ENCODE measurements around the gene ADCK1. TPM values are rescaled to one million over a fixed set of nuclear protein-coding genes. Genes with fewer than 3 reads are reported as not detected.
"Not testable (repeated sequence)": the region's sequence is repeated elsewhere in the genome, so short reads cannot be mapped to it uniquely, and the experiment has no call there.

ADCK1 gene
- total and polyA plus RNA-seq, 2 experiments from 2014 or later = 4.7 to 6.6 TPM

- no peak overlapping the region for H3K4me2 ChIP-seq (ENCODE audit: unreplicated experiment)
- no peak overlapping the region for H2AFZ ChIP-seq
- H3K27me3 ChIP-seq (replicated peaks; ENCODE audit: insufficient read depth) = no peaks in the 10 kb centered on the region
- no peak for TF ChIP-seq EZH2 (IDR thresholded peaks at IDR 0.05; ENCODE audit: insufficient read depth, poor library complexity, severe bottlenecking)
- no peak for TF ChIP-seq EZH2phosphoT487 (IDR thresholded peaks at IDR 0.05; ENCODE audit: insufficient read depth, low read depth)
- no peak for DNase-seq
- no peaks in the 10 kb centered on the region for H3F3A ChIP-seq (ENCODE audit: insufficient read depth)
- H3K79me2 ChIP-seq (ENCODE audit: insufficient read depth) = no peaks in the 10 kb centered on the region
- no peaks in the 10 kb centered on the region for H3K4me1 ChIP-seq (ENCODE audit: insufficient read depth)
- no peaks in the 10 kb centered on the region for H4K20me1 ChIP-seq (ENCODE audit: insufficient read depth)
- H3K4me3 ChIP-seq = no peak overlapping the region
- H3K36me3 ChIP-seq (ENCODE audit: low read depth) = no peaks in the 10 kb centered on the region
- no peaks in the 10 kb centered on the region for H3K9me3 ChIP-seq (ENCODE audit: low read depth)
- no peaks in the 10 kb centered on the region for H3K9me2 ChIP-seq (ENCODE audit: insufficient read depth)
- H3K27ac ChIP-seq = no peak overlapping the region
- H3K9ac ChIP-seq = no peak overlapping the region
- WGBS, 2 experiments (ENCODE audit: low coverage in 1 of 2, low lambda C conversion rate in 2 of 2, missing lambda C conversion rate in 2 of 2) = 83 to 91% methylated on average over 3 of the region's 3 CpGs
- in situ Hi-C loops (cut with MboI) = no loop called here
Observed at GRCh38 chr14:77808250-77808649, 8.3 kb downstream of the ADCK1 start.

GRCh38 chr14:77809011-77809410 is 9.1 kb downstream of the ADCK1 start:
- H3K9ac ChIP-seq = no peak overlapping the region
- H3K79me2 ChIP-seq (ENCODE audit: insufficient read depth) = no peaks in the 10 kb centered on the region
- H3K36me3 ChIP-seq (ENCODE audit: low read depth) = no peaks in the 10 kb centered on the region
- 88 to 100% methylated on average over 1 of the region's 1 CpG for WGBS, 2 experiments (ENCODE audit: low coverage in 1 of 2, low lambda C conversion rate in 2 of 2, missing lambda C conversion rate in 2 of 2)
- no peak overlapping the region for H3K27ac ChIP-seq
- H3K4me2 ChIP-seq (ENCODE audit: unreplicated experiment) = no peak overlapping the region
- H3F3A ChIP-seq (ENCODE audit: insufficient read depth) = no peaks in the 10 kb centered on the region
- no peaks in the 10 kb centered on the region for H3K9me3 ChIP-seq (ENCODE audit: low read depth)
- no peak for DNase-seq
- no peaks in the 10 kb centered on the region for H3K9me2 ChIP-seq (ENCODE audit: insufficient read depth)
- no peak overlapping the region for H2AFZ ChIP-seq
- no peaks in the 10 kb centered on the region for H4K20me1 ChIP-seq (ENCODE audit: insufficient read depth)
- H3K4me3 ChIP-seq = no peak overlapping the region
- H3K27me3 ChIP-seq (replicated peaks; ENCODE audit: insufficient read depth) = no peaks in the 10 kb centered on the region
- in situ Hi-C loops (cut with MboI) = no loop called here
- TF ChIP-seq EZH2 (IDR thresholded peaks at IDR 0.05; ENCODE audit: insufficient read depth, poor library complexity, severe bottlenecking) (no peak), EZH2phosphoT487 (IDR thresholded peaks at IDR 0.05; ENCODE audit: insufficient read depth, low read depth) (no peak)
- no peaks in the 10 kb centered on the region for H3K4me1 ChIP-seq (ENCODE audit: insufficient read depth)

- Histone ChIP-seq H3K4me1 (ENCODE audit: insufficient read depth) (no peaks in the 10 kb centered on the region), H2AFZ (no peak overlapping the region), H4K20me1 (ENCODE audit: insufficient read depth) (no peaks in the 10 kb centered on the region), H3K4me2 (ENCODE audit: unreplicated experiment) (no peak overlapping the region), H3K9ac (no peak overlapping the region), H3K27ac (no peak overlapping the region), H3K9me3 (ENCODE audit: low read depth) (no peaks in the 10 kb centered on the region), H3K79me2 (ENCODE audit: insufficient read depth) (no peaks in the 10 kb centered on the region), H3K4me3 (no peak overlapping the region), H3K27me3 (replicated peaks; ENCODE audit: insufficient read depth) (no peaks in the 10 kb centered on the region), H3K36me3 (ENCODE audit: low read depth) (no peaks in the 10 kb centered on the region), H3F3A (ENCODE audit: insufficient read depth) (no peaks in the 10 kb centered on the region), H3K9me2 (ENCODE audit: insufficient read depth) (no peaks in the 10 kb centered on the region)
- in situ Hi-C loops (cut with MboI) = no loop called here
- 95 to 98% methylated on average over 2 of the region's 2 CpGs for WGBS, 2 experiments (ENCODE audit: low coverage in 1 of 2, low lambda C conversion rate in 2 of 2, missing lambda C conversion rate in 2 of 2)
- TF ChIP-seq EZH2 (IDR thresholded peaks at IDR 0.05; ENCODE audit: insufficient read depth, poor library complexity, severe bottlenecking) (no peak), EZH2phosphoT487 (IDR thresholded peaks at IDR 0.05; ENCODE audit: insufficient read depth, low read depth) (no peak)
- DNase-seq = no peak
Observed at GRCh38 chr14:77812028-77812427, 12.1 kb downstream of the ADCK1 start.

GRCh38 chr14:77812682-77813081 is 12.8 kb downstream of the ADCK1 start:
- H3K9me3 ChIP-seq (ENCODE audit: low read depth); H3K4me3 ChIP-seq; H3K79me2 ChIP-seq (ENCODE audit: insufficient read depth); H3K36me3 ChIP-seq (ENCODE audit: low read depth); H3K27ac ChIP-seq; H3F3A ChIP-seq (ENCODE audit: insufficient read depth); in situ Hi-C loops (cut with MboI); DNase-seq; H3K9me2 ChIP-seq (ENCODE audit: insufficient read depth); H3K9ac ChIP-seq; H4K20me1 ChIP-seq (ENCODE audit: insufficient read depth); H2AFZ ChIP-seq; H3K4me1 ChIP-seq (ENCODE audit: insufficient read depth); H3K27me3 ChIP-seq (replicated peaks; ENCODE audit: insufficient read depth); H3K4me2 ChIP-seq (ENCODE audit: unreplicated experiment): not testable (repeated sequence)
- 82 to 86% methylated on average over 6 of the region's 6 CpGs for WGBS, 2 experiments (ENCODE audit: low coverage in 1 of 2, low lambda C conversion rate in 2 of 2, missing lambda C conversion rate in 2 of 2)

- Histone ChIP-seq H3K9me2 (ENCODE audit: insufficient read depth) (no peaks in the 10 kb centered on the region), H3K9ac (no peak overlapping the region), H3F3A (ENCODE audit: insufficient read depth) (no peaks in the 10 kb centered on the region), H4K20me1 (ENCODE audit: insufficient read depth) (no peaks in the 10 kb centered on the region), H3K9me3 (ENCODE audit: low read depth) (no peaks in the 10 kb centered on the region), H3K4me2 (ENCODE audit: unreplicated experiment) (no peak overlapping the region), H3K79me2 (ENCODE audit: insufficient read depth) (no peaks in the 10 kb centered on the region), H3K27ac (no peak overlapping the region), H3K4me3 (no peak overlapping the region), H3K27me3 (replicated peaks; ENCODE audit: insufficient read depth) (no peaks in the 10 kb centered on the region), H3K4me1 (ENCODE audit: insufficient read depth) (no peaks in the 10 kb centered on the region), H2AFZ (no peak overlapping the region), H3K36me3 (ENCODE audit: low read depth) (no peaks in the 10 kb centered on the region; the same call in 1 of the 2 replicates)
- in situ Hi-C loops (cut with MboI) = no loop called here
- TF ChIP-seq EZH2phosphoT487 (IDR thresholded peaks at IDR 0.05; ENCODE audit: insufficient read depth, low read depth) (no peak), EZH2 (IDR thresholded peaks at IDR 0.05; ENCODE audit: insufficient read depth, poor library complexity, severe bottlenecking) (no peak)
- DNase-seq = no peak
- WGBS, 2 experiments (ENCODE audit: low coverage in 1 of 2, low lambda C conversion rate in 2 of 2, missing lambda C conversion rate in 2 of 2) = 96 to 97% methylated on average over 5 of the region's 5 CpGs
Observed at GRCh38 chr14:77822307-77822706, 22.4 kb downstream of the ADCK1 start.

Data from GM23248 (cell line).